GM19193 (cell line): ENCODE measurements around the gene FOXK1.

Experiments used
- POLR2A ChIP-seq: IDR thresholded peaks from 4 replicates; pipeline ENCODE4 v1.6.1; 2011; ENCODE audit not compliant: insufficient read depth, insufficient read length; ENCODE audit errors: extremely low read depth

Gene FOXK1

DNA sequence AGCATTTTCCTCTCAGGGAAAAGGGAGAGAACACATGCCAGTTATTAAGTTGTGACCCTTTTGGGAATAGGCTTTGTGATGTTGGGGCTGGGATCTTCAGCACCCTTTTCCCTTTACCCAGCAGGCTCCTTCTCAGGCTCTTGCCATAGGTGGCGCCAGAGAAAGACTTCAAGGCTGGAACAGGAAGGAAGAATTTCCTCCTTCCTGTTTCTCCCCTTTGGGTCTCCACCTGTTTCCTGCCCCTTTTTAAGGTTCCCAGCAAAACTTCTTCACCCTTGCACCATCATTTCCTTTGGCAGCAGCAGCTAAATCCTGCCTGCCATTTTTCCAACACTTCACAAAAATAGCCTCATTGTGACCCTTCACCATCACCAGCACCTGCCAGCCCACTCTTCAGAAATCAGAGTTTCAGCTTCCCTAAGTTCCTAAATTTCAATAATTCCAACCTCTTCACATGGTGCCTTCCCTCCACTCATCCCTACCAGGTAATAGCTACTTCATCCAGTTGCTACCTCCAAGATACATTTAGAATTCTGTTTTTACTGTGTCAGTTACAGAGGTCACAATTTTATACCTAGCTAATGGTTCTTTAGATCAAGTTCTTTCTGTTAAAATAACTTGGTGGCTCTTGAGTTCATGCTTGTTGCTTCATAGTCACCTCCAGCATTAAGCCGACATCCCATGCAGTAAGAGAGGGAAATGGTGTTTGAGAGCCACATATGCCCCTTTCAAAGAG, 22.4 kb upstream of the FOXK1 start:
- TF ChIP-seq POLR2A, result no peak

DNA sequence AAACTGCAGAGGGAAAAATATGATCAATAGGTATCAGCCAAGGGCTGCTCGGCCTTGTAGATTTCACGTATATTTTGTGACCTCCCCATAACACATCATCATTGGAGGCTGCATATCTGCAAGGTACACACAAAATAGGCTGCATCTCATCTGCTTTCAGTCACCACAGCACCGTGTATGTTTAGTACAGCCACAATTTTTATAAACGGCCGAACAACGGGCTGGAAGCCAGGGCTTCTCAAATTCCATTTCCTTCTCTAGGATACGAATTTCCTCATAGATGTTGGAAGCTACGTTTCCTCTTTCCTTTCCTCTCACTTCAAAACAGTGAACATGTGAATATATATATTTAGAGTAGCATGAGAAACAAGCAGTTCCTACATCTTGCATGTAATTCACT, 20.2 kb upstream of the FOXK1 start:
- TF ChIP-seq POLR2A, result no peak

DNA sequence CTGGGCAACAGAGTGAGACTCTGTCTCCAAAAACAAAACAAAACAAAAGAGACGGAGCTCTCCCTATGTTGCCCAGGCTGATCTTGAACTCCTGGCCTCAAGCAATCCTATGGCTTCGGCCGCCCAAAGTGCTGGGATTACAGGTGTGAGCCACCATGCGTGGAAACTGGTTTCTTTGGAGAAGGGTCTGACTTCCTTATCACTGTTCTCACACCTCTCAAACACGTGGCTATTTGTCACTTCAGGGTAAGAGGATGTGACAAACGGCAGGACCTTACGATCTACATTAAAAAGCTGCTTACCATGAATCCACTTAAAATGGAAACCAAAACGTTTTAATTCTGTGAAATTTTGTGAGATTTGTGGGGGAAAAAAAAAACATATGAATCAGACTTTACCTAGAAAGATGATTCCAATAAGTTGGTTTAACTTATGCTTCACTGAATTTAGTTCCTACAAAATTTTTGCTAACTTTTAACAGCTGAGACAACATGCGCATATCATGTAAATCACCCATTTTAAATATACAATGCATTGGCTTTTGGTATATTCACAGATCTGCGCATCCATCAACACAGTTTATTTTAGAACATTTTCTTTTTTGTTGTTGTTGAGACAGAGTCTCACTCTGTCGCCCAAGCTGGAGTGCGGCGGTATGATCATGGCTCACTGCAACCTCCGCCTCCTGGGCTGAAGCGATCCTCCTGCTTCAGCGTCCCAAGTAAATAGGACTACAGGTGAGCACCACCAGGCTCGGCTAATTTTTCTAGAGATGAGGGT, 18.7 kb upstream of the FOXK1 start:
- TF ChIP-seq POLR2A, result no peak

DNA sequence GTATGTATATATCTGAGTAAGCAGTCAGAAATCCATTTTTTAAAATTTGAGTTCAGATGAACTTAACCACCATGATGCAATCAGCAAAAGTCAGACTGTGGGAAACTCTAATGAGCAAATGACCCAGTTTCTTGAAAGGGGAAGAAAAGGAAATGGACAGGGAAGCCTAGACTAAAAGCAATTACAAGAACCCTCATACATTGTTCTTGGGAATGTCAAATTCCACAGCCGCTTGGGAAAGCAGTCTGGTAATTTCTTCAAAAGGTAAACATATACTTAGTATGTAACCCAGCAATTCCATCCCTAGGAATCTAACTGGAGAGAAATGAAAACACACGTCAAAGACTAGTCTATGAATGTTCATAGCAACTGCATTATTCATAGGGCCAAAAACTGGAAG, 16.4 kb upstream of the FOXK1 start:
- TF ChIP-seq POLR2A, result no peak

DNA sequence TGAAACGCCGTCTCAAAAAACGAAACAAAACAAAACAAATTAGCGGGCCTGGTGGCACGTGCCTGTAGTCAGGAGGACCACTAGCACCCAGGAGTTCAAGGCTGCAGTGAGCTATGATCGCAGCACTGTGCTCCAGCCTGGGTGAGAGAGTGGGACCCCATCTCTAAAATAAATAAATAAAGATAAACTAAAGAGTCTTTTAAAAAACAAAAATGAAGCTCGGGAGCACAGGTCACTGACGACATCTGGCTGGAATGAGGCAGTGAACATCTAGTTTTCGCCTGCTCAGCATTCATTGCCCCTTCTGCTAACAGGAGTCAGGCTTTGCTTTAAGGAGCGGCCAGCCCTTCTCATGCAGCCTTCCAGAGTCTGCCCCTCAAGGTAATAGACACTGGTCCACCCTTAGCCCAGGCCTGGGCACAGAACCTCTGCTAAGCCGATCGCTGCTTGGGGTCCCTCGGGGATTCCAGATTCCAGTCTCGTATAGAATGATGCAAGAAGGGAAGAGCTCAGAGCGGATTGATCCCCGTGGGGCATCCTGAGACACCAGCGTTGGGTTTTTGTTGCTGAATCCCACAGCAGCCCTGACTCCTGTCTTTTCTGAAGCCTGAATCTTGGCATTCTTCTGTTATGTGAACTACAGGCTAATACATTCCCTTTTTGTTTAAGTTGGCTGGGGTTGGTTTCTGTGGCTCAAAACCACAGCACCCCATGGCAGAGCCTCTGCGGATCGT, 14.2 kb upstream of the FOXK1 start:
- TF ChIP-seq POLR2A, result no peak

DNA sequence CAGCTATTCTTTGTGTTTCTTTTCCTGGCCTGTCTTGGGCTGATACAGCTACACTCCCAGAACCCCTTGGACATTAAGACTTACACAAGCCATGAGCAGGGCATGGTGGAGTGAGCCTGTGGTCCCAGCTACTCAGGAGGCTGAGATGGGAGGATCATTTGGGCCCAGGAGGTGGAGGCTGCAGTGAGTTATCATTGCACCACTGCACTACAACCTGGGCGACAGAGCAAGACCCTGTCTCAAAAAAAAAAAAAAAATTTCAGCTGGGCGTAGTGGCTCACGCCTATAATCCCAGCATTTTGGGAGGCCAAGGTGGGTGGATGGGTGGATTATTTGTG, 13.6 kb upstream of the FOXK1 start:
- TF ChIP-seq POLR2A, result no peak

DNA sequence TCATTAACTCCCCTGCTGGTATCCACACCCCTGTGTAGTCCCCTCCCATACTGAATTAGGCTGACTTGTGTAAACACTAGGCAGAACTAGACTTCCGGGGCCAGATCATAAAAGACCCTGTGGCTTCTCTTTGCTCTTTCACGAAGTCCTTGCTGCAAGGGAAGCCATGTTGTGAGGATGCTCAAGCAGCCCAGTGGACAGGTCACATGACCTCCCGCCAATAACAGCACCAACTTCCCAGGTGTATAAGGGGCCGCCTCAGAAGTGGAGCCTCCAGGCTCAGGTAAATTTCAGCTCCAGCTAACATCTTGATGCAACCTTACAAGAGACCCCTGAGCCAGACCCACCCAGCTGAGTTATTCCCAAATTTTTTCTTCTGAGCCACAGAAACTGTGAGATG, 11.3 kb upstream of the FOXK1 start:
- TF ChIP-seq POLR2A, result no peak

DNA sequence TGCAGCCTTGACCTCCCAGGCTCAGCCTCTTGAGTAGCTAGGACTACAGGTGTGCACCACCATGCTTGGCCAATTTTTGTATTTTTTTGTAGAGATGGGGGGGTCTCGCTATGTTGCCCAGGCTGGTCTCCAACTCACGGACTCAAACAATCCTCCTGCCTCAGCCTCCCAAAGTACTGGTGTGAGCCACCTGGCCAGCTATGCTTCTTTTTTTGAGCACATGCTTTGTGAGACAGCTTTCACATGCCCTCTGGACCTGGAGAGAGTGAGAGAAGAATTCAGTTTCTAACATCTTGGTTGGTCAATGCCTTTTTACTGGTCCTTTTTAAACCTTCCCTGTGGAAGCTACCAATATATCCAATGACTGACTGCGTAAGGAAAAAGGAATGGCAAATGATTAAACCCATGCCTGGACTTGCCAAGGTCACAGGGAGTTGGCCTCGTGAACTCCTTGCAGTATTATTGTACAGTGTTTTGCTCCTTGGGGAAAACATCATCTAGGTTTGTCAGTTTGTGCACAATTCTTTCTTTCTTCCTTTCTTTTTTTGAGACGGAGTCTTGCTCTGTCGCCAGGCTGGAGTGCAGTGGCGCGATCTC, 6.2 kb upstream of the FOXK1 start:
- no peak for TF ChIP-seq POLR2A

DNA sequence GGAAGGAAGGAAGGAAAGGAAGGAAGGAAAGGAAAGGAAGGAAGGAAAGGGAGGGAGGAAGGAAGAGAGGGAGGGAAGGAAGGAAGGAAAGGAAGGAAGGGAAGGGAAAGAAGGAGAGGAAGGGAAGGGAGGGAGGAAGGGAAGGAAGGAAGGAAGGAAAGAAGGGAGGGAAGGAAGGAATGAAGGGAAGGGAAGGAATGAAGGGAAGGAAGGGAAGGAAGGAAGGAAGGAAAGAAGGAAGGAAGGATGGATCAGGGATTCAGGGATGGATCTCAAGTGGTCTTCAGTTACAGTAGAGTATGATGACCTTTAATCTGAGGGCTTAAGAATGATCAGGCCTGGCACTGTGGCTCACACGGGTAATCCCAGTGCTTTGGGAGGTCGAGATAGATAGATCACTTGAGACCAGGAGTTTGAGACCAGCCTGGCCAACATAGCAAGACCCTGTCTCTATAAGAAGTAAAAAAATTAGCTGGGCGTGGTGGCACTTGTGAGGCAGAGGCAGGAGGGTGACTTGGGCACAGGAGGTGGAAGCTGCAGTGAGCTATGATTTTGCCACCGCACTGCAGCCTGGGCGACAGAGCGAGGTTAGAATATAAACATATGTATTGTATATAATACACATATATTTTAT, 760 bp upstream of the FOXK1 start:
- no peak for TF ChIP-seq POLR2A

DNA sequence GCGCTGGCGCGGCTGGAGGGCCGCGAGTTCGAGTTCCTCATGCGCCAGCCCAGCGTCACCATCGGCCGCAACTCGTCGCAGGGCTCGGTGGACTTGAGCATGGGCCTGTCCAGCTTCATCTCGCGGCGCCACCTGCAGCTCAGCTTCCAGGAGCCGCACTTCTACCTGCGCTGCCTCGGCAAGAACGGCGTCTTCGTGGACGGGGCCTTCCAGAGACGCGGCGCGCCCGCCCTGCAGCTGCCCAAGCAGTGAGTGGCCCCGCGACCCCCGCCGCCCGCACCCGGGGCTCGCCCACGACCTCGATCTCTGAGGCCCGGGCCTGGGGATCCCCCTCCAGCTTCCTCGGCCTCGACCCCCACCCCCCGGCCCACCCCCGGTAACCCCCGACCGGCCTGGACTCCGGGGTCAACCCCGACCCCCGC, 537 bp downstream of the FOXK1 start:
- no peak for TF ChIP-seq POLR2A

DNA sequence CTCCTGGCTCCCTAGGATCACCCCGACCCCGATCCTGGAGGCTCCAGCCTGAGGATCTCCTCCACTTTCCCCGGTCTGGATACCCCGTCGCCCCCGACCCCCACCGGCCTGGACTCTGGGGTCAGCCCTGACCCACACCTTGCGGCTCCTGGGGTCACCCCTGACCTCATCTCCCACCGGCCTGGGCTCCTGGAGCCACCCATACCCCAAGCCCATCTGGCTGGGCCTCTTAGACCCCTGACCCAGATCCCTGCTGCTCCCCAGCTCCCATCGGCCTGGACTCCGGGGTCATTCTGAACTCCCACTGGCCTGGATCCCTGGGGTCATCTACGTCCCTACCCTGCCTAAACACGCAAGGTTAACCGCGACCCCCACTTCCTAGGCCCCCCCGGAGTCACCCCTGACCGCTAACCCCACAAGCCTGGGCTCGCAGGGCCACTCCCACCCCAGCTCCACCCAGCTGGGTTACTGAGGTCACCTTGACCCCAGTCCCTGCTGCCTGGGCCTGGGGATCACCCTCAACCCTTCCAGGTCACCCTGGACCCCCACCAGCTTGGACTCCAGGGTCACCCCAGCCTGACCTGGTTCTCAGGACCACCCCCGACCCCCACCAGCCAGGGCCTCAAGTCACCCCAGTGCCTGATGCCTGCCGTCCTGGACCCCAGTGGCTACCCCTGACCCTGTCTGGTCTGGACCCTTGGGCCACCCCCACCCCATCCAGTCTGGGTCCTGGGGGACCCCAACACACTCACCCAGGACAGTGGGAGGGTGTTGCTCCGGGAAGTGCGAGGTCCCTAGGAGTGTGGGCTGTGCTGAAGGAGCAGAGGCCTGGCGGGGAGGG, 1.2 kb downstream of the FOXK1 start:
- no peak for TF ChIP-seq POLR2A

DNA sequence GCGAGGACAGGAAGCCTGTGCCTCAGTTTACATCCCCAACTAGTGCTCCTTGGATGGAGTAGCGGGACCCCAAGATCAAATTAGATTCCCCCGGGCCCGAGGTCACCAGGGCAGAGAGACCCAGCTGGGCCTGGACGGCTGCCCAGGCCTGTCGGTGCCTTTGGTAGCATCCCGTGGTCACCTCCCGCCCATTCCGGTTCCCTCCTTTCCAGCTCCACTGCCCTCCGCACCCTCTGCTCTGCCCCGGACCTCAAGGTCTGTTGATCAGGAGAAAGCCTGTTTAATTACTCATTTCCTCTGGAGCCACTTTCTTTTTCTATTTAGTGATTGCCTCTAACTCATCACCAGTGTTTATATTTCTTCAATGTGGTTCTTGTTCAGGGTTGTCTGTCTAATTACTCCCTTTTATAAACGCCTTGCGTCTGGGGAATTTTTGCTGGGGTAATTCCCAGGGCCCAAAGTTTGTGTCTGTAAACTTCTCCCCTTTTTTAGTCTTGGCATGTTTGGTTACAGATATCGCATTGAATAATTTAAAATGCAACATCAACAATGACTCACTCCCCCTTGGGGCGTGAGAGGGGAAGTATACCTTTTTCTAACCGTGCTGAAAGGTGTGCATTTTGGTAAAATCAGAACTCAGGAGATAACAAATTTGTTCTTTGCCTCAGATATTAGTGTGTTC, 1.9 kb downstream of the FOXK1 start:
- TF ChIP-seq POLR2A, result peak; percentile 39

DNA sequence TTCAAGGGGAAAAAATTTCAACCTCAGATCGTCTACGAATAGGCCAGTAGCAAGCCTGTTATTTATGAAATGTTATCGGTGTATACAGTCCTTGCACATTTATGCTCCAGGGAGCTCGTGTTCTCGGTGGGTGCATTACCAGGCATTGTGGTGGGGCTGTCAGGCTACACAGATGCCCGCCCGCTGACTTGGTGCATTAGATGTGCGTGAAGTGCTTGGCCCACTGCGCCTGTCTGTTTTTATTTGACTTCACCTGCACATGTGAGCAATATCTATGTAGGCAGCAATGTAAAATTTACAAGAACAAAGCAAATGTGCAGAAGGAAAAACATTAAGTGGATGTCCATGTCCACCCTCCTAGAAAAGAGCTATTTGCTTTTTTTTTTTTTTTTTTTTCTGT, 2.8 kb downstream of the FOXK1 start:
- TF ChIP-seq POLR2A, result no peak
